Renal cortical epithelial cell (primary cell): ENCODE results near the gene ACAA2. TPM values are rescaled to one million over a fixed set of nuclear protein-coding genes. Genes with fewer than 3 reads are reported as not detected.
"Not testable (repeated sequence)": the region's sequence is repeated elsewhere in the genome, so short reads cannot be mapped to it uniquely, and the experiment has no call there.

Experiments
- DNase-seq: peaks from one replicate; pipeline ENCODE4 v3.0.0-alpha.2; 2011; ENCODE audit warnings: low read depth
- total RNA-seq: library from RNA; depleted of rRNA; stranded (reverse); fragments of >200 nt; gene quantifications from 2 replicates; pipeline ENCODE4 v1.2.3, GENCODE V29; 2014

The ACAA2 gene
- total RNA-seq, 1 donor from 2014 or later: 110 TPM

- DNase-seq: no peak
Observed at GRCh38 chr18:49844903-49845302, 31.6 kb upstream of the ACAA2 start.

GRCh38 chr18:49843778-49844625 is 30.7 kb upstream of the ACAA2 start:
- DNase-seq: no peak

GRCh38 chr18:49843131-49843530 is 29.8 kb upstream of the ACAA2 start:
- no peak for DNase-seq

- DNase-seq: no peak
Observed at GRCh38 chr18:49842656-49843055, 29.3 kb upstream of the ACAA2 start.

GRCh38 chr18:49841236-49842217 is 28.2 kb upstream of the ACAA2 start:
- DNase-seq: no peak

GRCh38 chr18:49839012-49839411 is 25.7 kb upstream of the ACAA2 start:
- peak; percentile 95 for DNase-seq

- no peak for DNase-seq
Observed at GRCh38 chr18:49838381-49838780, 25.0 kb upstream of the ACAA2 start.

GRCh38 chr18:49837889-49838288 is 24.6 kb upstream of the ACAA2 start:
- no peak for DNase-seq

GRCh38 chr18:49837316-49837835 is 24.0 kb upstream of the ACAA2 start:
- not testable (repeated sequence) for DNase-seq

GRCh38 chr18:49835405-49835804 is 22.1 kb upstream of the ACAA2 start:
- no peak for DNase-seq

GRCh38 chr18:49834258-49834657 is 20.9 kb upstream of the ACAA2 start:
- DNase-seq: no peak

- no peak for DNase-seq
Observed at GRCh38 chr18:49833814-49834213, 20.5 kb upstream of the ACAA2 start.

GRCh38 chr18:49832221-49832647 is 18.9 kb upstream of the ACAA2 start:
- no peak for DNase-seq

GRCh38 chr18:49827996-49828395 is 14.7 kb upstream of the ACAA2 start:
- DNase-seq: no peak

GRCh38 chr18:49819823-49820671 is 6.7 kb upstream of the ACAA2 start:
- DNase-seq: no peak

- no peak for DNase-seq
Observed at GRCh38 chr18:49819071-49819662, 5.8 kb upstream of the ACAA2 start.

- no peak for DNase-seq
Observed at GRCh38 chr18:49817947-49818346, 4.6 kb upstream of the ACAA2 start.

GRCh38 chr18:49815927-49816326 is 2.6 kb upstream of the ACAA2 start:
- no peak for DNase-seq

GRCh38 chr18:49814147-49814499 is 790 bp upstream of the ACAA2 start:
- peak; percentile 31 for DNase-seq

GRCh38 chr18:49813069-49813318 is 339 bp downstream of the ACAA2 start:
- DNase-seq: no peak

- DNase-seq: no peak
Observed at GRCh38 chr18:49812286-49813068, 856 bp downstream of the ACAA2 start.
